ENCODE data around the gene ZNF747. TPM values are rescaled to one million over a fixed set of nuclear protein-coding genes. Genes with fewer than 3 reads are reported as not detected.

ZNF747 gene
- total RNA-seq, 6 experiments from 2014 or later = 5.3 to 9.7 (median 6.4) TPM

GRCh38 chr16:30551781-30552180, 17.1 kb upstream of the ZNF747 start:
- H3K36me3 ChIP-seq = peaks cover 0 to 13% (median 4%) of the 10 kb centered on the region in 4 donors
- intact Hi-C loops (cut with DNase I) = no loop called here

DNA sequence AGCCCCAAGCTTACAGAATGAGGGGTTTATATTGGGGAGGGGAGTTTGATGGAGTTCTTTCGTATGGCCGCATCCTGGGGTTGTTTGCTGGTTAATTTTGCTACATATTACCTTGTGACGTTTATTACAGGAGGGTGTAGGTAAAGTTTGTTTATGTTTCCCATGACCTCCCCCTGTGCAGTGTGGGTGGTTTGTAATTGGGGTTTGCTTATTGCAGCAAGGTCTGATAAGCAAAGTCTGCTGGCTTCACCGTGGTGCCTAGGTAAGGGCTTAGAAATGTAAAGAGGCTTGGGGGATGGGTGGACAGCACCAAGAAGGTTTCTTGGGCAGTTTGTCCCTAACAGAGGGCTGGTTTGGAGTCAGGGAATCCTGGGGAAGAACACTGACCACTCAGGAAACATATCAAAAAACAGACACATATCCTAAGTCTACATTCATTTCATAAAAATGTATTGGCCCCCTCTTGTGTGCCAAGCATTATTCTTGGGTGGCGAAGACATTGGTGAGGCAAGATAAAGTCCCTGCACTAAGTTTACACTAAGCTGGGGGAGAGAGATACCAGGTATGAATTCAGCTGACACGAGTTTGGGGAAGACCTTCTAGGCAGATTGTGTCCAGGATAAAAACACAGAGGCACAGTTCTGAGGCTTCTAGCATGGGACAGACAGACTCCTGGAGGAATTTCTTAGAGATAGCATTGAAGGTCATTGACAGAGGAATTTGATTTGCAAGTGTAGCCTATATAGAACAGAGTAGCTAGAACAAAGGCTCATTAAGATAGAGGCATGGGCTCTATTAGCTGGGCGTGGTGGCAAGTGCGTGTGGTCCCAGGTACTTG, 14.0 kb upstream of the ZNF747 start:
- Histone ChIP-seq H3K4me3 (no peak overlapping the region), H3K4me1 (no peaks in the 10 kb centered on the region), H3K27me3 (no peaks in the 10 kb centered on the region), H3K36me3 (no peaks in the 10 kb centered on the region), H3K9me3 (no peaks in the 10 kb centered on the region), H3K27ac (no peak overlapping the region)
- intact Hi-C loops (cut with DNase I) = no loop called here
- no peak for TF ChIP-seq POLR2A (IDR thresholded peaks at IDR 0.05)
- TF ChIP-seq CTCF (IDR thresholded peaks at IDR 0.05) = no peak
- DNase-seq (no peak), ATAC-seq (no peak)
- WGBS (ENCODE audit: insufficient coverage, low coverage, low lambda C conversion rate, missing lambda C conversion rate) = 62% methylated on average over 5 of the region's 8 CpGs

More at GRCh38 chr16:30551781-30552180, 17.1 kb upstream of the ZNF747 start:
- no peak overlapping the region for H3K4me3 ChIP-seq
- H3K9me3 ChIP-seq = no peaks in the 10 kb centered on the region
- DNase-seq = no peak
- no peak for TF ChIP-seq POLR2A (IDR thresholded peaks at IDR 0.05)
- no peak for TF ChIP-seq CTCF (IDR thresholded peaks at IDR 0.05)
- ATAC-seq = peak in 2 of 4 donors; percentile 17 to 27
- H3K4me1 ChIP-seq = peaks cover 0 to 6% (median 0%) of the 10 kb centered on the region in 4 donors
- no peak overlapping the region for H3K27ac ChIP-seq
- WGBS (ENCODE audit: insufficient coverage, low coverage, low lambda C conversion rate, missing lambda C conversion rate) = 72% methylated on average over 3 of the region's 3 CpGs
- H3K27me3 ChIP-seq = no peaks in the 10 kb centered on the region

DNA sequence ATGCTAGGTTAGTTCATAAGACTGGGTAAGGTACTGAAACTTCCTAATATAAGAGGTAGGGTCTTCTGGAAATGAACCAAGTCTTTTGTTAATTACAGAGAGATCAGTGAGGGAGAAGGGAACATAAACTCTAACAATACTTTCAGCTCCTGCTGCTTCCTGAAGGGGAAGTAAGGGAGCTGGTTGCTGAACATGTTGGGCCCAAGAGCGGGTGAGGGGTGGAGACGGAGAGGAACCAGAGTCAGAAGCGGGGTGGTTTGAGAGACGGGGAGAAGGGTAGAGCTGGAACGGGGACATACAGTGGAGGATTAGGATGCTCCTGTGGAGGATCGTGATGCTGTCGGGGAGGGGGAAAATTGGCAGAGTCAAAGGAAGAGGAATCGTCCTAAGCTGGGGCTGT, 11.5 kb upstream of the ZNF747 start:
- intact Hi-C loops (cut with DNase I) = no loop called here
- Histone ChIP-seq H3K27me3 (no peaks in the 10 kb centered on the region), H3K4me1 (no peaks in the 10 kb centered on the region), H3K4me3 (no peak overlapping the region), H3K27ac (no peak overlapping the region), H3K9me3 (no peaks in the 10 kb centered on the region), H3K36me3 (no peaks in the 10 kb centered on the region)
- 58% methylated on average over 4 of the region's 8 CpGs for WGBS (ENCODE audit: insufficient coverage, low coverage, low lambda C conversion rate, missing lambda C conversion rate)
- no peak for DNase-seq
- ATAC-seq = peak in 3 of 4 donors; percentile 25 to 43 (median 33)
- TF ChIP-seq CTCF (IDR thresholded peaks at IDR 0.05) (no peak), POLR2A (IDR thresholded peaks at IDR 0.05) (no peak)

DNA sequence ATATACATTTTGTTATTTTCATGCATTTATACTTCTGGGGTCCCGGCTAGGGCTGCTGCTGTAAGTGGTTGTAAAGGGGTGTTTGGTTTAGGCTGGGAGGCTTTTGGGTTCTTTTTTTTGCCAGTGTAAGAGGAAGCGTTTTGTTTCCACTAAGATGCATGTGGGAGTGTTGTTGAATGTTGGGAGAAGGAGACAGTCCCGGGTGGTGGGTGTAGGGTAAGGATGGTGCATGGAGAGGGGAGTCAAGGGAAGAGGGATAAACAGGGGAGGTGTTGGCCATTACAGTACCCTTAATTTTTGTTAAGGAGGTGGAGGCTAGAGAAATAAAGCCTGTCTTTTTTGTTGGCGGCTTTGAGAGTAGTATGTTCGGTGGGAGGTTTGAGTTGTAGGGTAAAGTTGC, 8.4 kb upstream of the ZNF747 start:
- no peak overlapping the region for H3K27ac ChIP-seq
- no peaks in the 10 kb centered on the region for H3K4me1 ChIP-seq
- no peaks in the 10 kb centered on the region for H3K36me3 ChIP-seq
- no peaks in the 10 kb centered on the region for H3K27me3 ChIP-seq
- no peak overlapping the region for H3K4me3 ChIP-seq
- TF ChIP-seq CTCF (IDR thresholded peaks at IDR 0.05) (no peak), POLR2A (IDR thresholded peaks at IDR 0.05) (no peak)
- no peaks in the 10 kb centered on the region for H3K9me3 ChIP-seq
- ATAC-seq (no peak), DNase-seq (no peak)
- 80% methylated on average over 4 of the region's 5 CpGs for WGBS (ENCODE audit: insufficient coverage, low coverage, low lambda C conversion rate, missing lambda C conversion rate)
- intact Hi-C loops (cut with DNase I) = no loop called here
